ENCODE measurements around the gene PLEKHM3.

- TF ChIP-seq EP300 (IDR thresholded peaks at IDR 0.05; ENCODE audit: borderline replicate concordance) (no peak), ZBTB7A (IDR thresholded peaks at IDR 0.05; ENCODE audit: low read depth) (no peak), FOXM1 (IDR thresholded peaks at IDR 0.05; ENCODE audit: borderline replicate concordance, low read depth) (no peak), CREB1 (IDR thresholded peaks at IDR 0.05; ENCODE audit: low read depth) (no peak), REST (IDR thresholded peaks at IDR 0.05; ENCODE audit: low read depth) (no peak), YY1 (IDR thresholded peaks at IDR 0.05; ENCODE audit: low read depth) (no peak), TAF1 (IDR thresholded peaks at IDR 0.05; ENCODE audit: low read depth) (no peak), CEBPB (IDR thresholded peaks at IDR 0.05) (no peak), TCF12 (IDR thresholded peaks at IDR 0.05; ENCODE audit: low read depth) (no peak), NFIC (IDR thresholded peaks at IDR 0.05) (no peak), TEAD4 (IDR thresholded peaks at IDR 0.05) (no peak)
Measured at GRCh38 chr2:207926989-207927300, 98.4 kb downstream of the PLEKHM3 start.
